CD14-positive monocyte (primary cell): Measurements from ENCODE around the gene RBM19. TPM values are rescaled to one million over a fixed set of nuclear protein-coding genes. Genes with fewer than 3 reads are reported as not detected.

Experiments
- DNase-seq, 3 donors: peaks; one replicate each; pipeline ENCODE4 v3.0.0-alpha.2; 2011 to 2022
- H2AFZ ChIP-seq: 2 replicates; pipeline ENCODE4 v1.6.0; 2012; ENCODE audit warnings: mild to moderate bottlenecking, low read depth, low read length, inconsistent platforms; ENCODE audit not compliant: insufficient read depth, poor library complexity, severe bottlenecking
- H3K27ac ChIP-seq, 2 donors: 1 replicate in 1 of 2; 2 replicates in 1 of 2; pipeline ENCODE4 v1.5.1; 2012 to 2013; ENCODE audit warnings: low read length in 2 of 2, control low read depth in 1 of 2, inconsistent platforms in 1 of 2, low read depth in 1 of 2, mild to moderate bottlenecking in 1 of 2
- H3K27me3 ChIP-seq, 2 donors: one replicate each; pipeline versions ENCODE4 v1.6.0 to v1.6.1; 2011 to 2013; ENCODE audit warnings: low read length in 2 of 2; ENCODE audit not compliant: control insufficient read depth in 2 of 2, insufficient read depth in 2 of 2
- H3K36me3 ChIP-seq, 2 donors: replicated peaks in 1 of 2; 1 replicate in 1 of 2; 2 replicates in 1 of 2; pipeline versions ENCODE4 v1.5.1 to v1.6.1; 2012 to 2013; ENCODE audit warnings: low read length in 2 of 2, control low read depth in 1 of 2, inconsistent platforms in 1 of 2, mild to moderate bottlenecking in 1 of 2; ENCODE audit not compliant: insufficient read depth in 2 of 2, control insufficient read depth in 1 of 2
- H3K4me1 ChIP-seq, 2 donors: 1 replicate in 1 of 2; 2 replicates in 1 of 2; pipeline versions ENCODE4 v1.5.1 to v1.6.1; 2012 to 2013; ENCODE audit warnings: low read length in 2 of 2, control low read depth in 1 of 2, inconsistent platforms in 1 of 2, mild to moderate bottlenecking in 1 of 2, moderate library complexity in 1 of 2; ENCODE audit not compliant: insufficient read depth in 2 of 2, control insufficient read depth in 1 of 2
- H3K4me2 ChIP-seq: replicated peaks from 2 replicates; pipeline ENCODE3; 2012; ENCODE audit warnings: low read length, moderate library complexity, mild to moderate bottlenecking; ENCODE audit not compliant: poor library complexity, severe bottlenecking; ENCODE audit errors: extremely low read depth
- H3K4me3 ChIP-seq, 3 experiments: fragments of 200-600 bp in 1 of 3; sonication (generic) in 1 of 3; replicated peaks in 1 of 3; 1 replicate in 2 of 3; 2 replicates in 1 of 3; pipeline ENCODE4 v1.5.1; 2011 to 2013; ENCODE audit warnings: low read length in 3 of 3, mild to moderate bottlenecking in 3 of 3, control low read depth in 2 of 3, low read depth in 2 of 3, inconsistent platforms in 1 of 3, moderate library complexity in 1 of 3
- H3K79me2 ChIP-seq: 2 replicates; pipeline ENCODE4 v1.6.0; 2012; ENCODE audit warnings: mild to moderate bottlenecking, control low read depth, inconsistent platforms, low read length, moderate library complexity; ENCODE audit not compliant: insufficient read depth
- H3K9ac ChIP-seq: 2 replicates; pipeline ENCODE4 v1.6.0; 2017; ENCODE audit warnings: low read length, mild to moderate bottlenecking; ENCODE audit not compliant: insufficient read depth, poor library complexity, severe bottlenecking
- H3K9me3 ChIP-seq, 2 donors: replicated peaks in 1 of 2; 1 replicate in 1 of 2; 2 replicates in 1 of 2; pipeline versions ENCODE4 v1.5.1 to v1.6.1; 2012 to 2013; ENCODE audit warnings: low read length in 2 of 2, control low read depth in 1 of 2; ENCODE audit not compliant: control insufficient read depth in 1 of 2, insufficient read depth in 1 of 2
- H4K20me1 ChIP-seq: 2 replicates; pipeline ENCODE4 v1.6.0; 2012; ENCODE audit warnings: mild to moderate bottlenecking, low read length, control low read depth, moderate library complexity; ENCODE audit not compliant: insufficient read depth
- H3K27ac Mint-ChIP-seq, 7 donors: one replicate each; pipeline ENCODE4 v1.8.0; 2020; ENCODE audit warnings: mild to moderate bottlenecking in 7 of 7, mixed read lengths in 7 of 7, moderate library complexity in 6 of 7, inconsistent platforms in 2 of 7
- H3K27me3 Mint-ChIP-seq, 3 donors: one replicate each; pipeline ENCODE4 v1.8.0; 2021 to 2022; ENCODE audit warnings: low read depth in 3 of 3, mild to moderate bottlenecking in 3 of 3, mixed read lengths in 3 of 3, moderate library complexity in 3 of 3, inconsistent platforms in 1 of 3
- H3K36me3 Mint-ChIP-seq, 2 donors: one replicate each; pipeline ENCODE4 v1.8.0; 2020; ENCODE audit warnings: mixed read lengths in 2 of 2, inconsistent platforms in 1 of 2, mild to moderate bottlenecking in 1 of 2
- H3K4me1 Mint-ChIP-seq: one replicate; pipeline ENCODE4 v1.8.0; 2020; ENCODE audit warnings: mild to moderate bottlenecking, mixed read lengths
- H3K4me3 Mint-ChIP-seq, 2 donors: one replicate each; pipeline ENCODE4 v1.8.0; 2020; ENCODE audit warnings: mild to moderate bottlenecking in 2 of 2, mixed read lengths in 2 of 2, moderate library complexity in 1 of 2
- H3K9me3 Mint-ChIP-seq, 7 donors: one replicate each; pipeline ENCODE4 v1.8.0; 2020 to 2022; ENCODE audit warnings: mixed read lengths in 7 of 7, mild to moderate bottlenecking in 6 of 7, moderate library complexity in 6 of 7, inconsistent platforms in 2 of 7
- CTCF ChIP-seq: fragments of 200-600 bp; IDR thresholded peaks from one replicate; pipeline ENCODE4 v1.8.0; 2022; ENCODE audit warnings: antibody characterized with exemption, mild to moderate bottlenecking
- WGBS: methylation state at CpG from one replicate; pipeline ENCODE4 v1.1.5; 2013; ENCODE audit warnings: missing lambda C conversion rate; ENCODE audit not compliant: insufficient coverage; 5-methylcytosine and 5-hydroxymethylcytosine counted together
- intact Hi-C, 2 donors: fragments of 100-400 bp; cut with micrococcal nuclease; formaldehyde crosslinking; loops; one replicate each; pipeline versions ENCODE4 v1.15.0 to v1.15.1; 2023
- polyA plus RNA-seq, 3 donors: library from polyadenylated mRNA; depleted of rRNA in 1 of 3; unstranded in 2 of 3; stranded (reverse) in 1 of 3; fragments of 300-500 nt in 2 of 3; fragments of >200 nt in 1 of 3; fragmentation: Illumina TruSeq in 2 of 3; gene quantifications; 1 replicate in 2 of 3; 2 replicates in 1 of 3; pipeline ENCODE4 v1.2.3, GENCODE V29; 2012 to 2021

RBM19 gene
- polyA plus RNA-seq, 3 donors, result 2.1 to 30.4 (median 2.2) TPM

GRCh38 chr12:113919791-113920190 is 46.3 kb downstream of the RBM19 start:
- Mint-ChIP-seq H3K9me3 (no peaks in the 10 kb centered on the region), H3K4me3 (no peak overlapping the region), H3K36me3 (peaks cover 78 to 87% of the 10 kb centered on the region in 2 donors), H3K27ac (peak overlapping the region in 2 of 7 donors; percentile 13 to 18), H3K27me3 (peaks cover 0 to 4% (median 0%) of the 10 kb centered on the region in 3 donors), H3K4me1 (no peaks in the 10 kb centered on the region)
- intact Hi-C loops, result no loop called here
- H4K20me1 ChIP-seq, result no peaks in the 10 kb centered on the region
- no peak overlapping the region for H3K4me2 ChIP-seq
- H3K9ac ChIP-seq, result no peak overlapping the region
- WGBS, result 92% methylated on average over 5 of the region's 5 CpGs
- H3K79me2 ChIP-seq, result no peaks in the 10 kb centered on the region
- no peak overlapping the region for H3K4me3 ChIP-seq
- no peaks in the 10 kb centered on the region for H3K9me3 ChIP-seq
- peaks cover 57 to 96% of the 10 kb centered on the region in 2 donors for H3K36me3 ChIP-seq
- H3K27ac ChIP-seq, result no peak overlapping the region
- H3K4me1 ChIP-seq, result no peaks in the 10 kb centered on the region
- no peak for TF ChIP-seq CTCF
- H3K27me3 ChIP-seq, result no peaks in the 10 kb centered on the region
- no peak overlapping the region for H2AFZ ChIP-seq
- DNase-seq, result no peak

- Histone ChIP-seq H3K9me3 (no peaks in the 10 kb centered on the region), H3K4me3 (no peak overlapping the region), H4K20me1 (no peaks in the 10 kb centered on the region), H3K4me2 (no peak overlapping the region), H3K27ac (no peak overlapping the region), H3K36me3 (peaks cover 56 to 96% of the 10 kb centered on the region in 2 donors), H3K27me3 (no peaks in the 10 kb centered on the region), H3K79me2 (no peaks in the 10 kb centered on the region), H2AFZ (no peak overlapping the region), H3K9ac (no peak overlapping the region), H3K4me1 (no peaks in the 10 kb centered on the region)
- Mint-ChIP-seq H3K36me3 (peaks cover 76 to 80% of the 10 kb centered on the region in 2 donors), H3K27me3 (peaks cover 0 to 4% (median 0%) of the 10 kb centered on the region in 3 donors), H3K4me1 (no peaks in the 10 kb centered on the region), H3K4me3 (no peak overlapping the region), H3K9me3 (no peaks in the 10 kb centered on the region), H3K27ac (peak overlapping the region in 1 of 7 donors; percentile 6)
- no peak for TF ChIP-seq CTCF
- WGBS, result 89% methylated on average over 13 of the region's 13 CpGs
- DNase-seq, result no peak
- intact Hi-C loops, result no loop called here
Measured at GRCh38 chr12:113918306-113918705, 47.8 kb downstream of the RBM19 start.
